Measurements from ENCODE around the gene MYLK4.

The MYLK4 gene

GRCh38 chr6:2619651-2620050, 131.1 kb downstream of the MYLK4 start:
- TF ChIP-seq, protein P1, sequence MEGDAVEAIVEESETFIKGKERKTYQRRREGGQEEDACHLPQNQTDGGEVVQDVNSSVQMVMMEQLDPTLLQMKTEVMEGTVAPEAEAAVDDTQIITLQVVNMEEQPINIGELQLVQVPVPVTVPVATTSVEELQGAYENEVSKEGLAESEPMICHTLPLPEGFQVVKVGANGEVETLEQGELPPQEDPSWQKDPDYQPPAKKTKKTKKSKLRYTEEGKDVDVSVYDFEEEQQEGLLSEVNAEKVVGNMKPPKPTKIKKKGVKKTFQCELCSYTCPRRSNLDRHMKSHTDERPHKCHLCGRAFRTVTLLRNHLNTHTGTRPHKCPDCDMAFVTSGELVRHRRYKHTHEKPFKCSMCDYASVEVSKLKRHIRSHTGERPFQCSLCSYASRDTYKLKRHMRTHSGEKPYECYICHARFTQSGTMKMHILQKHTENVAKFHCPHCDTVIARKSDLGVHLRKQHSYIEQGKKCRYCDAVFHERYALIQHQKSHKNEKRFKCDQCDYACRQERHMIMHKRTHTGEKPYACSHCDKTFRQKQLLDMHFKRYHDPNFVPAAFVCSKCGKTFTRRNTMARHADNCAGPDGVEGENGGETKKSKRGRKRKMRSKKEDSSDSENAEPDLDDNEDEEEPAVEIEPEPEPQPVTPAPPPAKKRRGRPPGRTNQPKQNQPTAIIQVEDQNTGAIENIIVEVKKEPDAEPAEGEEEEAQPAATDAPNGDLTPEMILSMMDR (IDR thresholded peaks at IDR 0.05; ENCODE audit: low read depth, low read length): no peak
- Histone ChIP-seq H3K27ac (no peak overlapping the region), H3K36me3 (no peaks in the 10 kb centered on the region), H3K9me3 (ENCODE audit: severe bottlenecking) (no peaks in the 10 kb centered on the region), H3K27me3 (ENCODE audit: insufficient read depth, low read depth, severe bottlenecking) (peaks cover 41% of the 10 kb centered on the region), H3K4me3 (ENCODE audit: low read depth, low read length) (no peak overlapping the region)
- no peak for DNase-seq

- no peak overlapping the region for H3K4me3 ChIP-seq (ENCODE audit: low read depth, low read length)
Observed at GRCh38 chr6:2617729-2618128, 133.0 kb downstream of the MYLK4 start.

DNA sequence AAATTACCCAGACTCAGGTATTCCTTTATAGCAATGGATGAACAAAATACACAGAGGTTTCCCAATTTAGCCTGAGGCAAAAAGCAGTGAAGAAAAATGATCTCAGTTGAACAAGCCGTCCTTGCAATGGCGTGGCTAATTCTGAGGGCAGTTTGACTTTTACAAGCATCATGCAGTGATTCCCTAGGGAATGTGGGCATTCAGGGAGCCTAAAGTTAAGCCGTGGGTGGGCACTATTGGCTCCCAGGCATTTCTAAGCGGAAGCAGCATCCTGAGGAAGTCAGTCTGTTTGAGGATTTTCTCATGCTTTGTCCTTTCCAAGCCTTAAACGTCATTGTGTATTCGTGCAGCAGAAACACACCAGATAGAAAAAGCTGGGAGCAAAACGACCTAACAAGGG, 133.9 kb downstream of the MYLK4 start:
- no peak overlapping the region for H3K4me3 ChIP-seq (ENCODE audit: low read depth, low read length)
- DNase-seq: no peak
- peaks cover 28% of the 10 kb centered on the region for H3K27me3 ChIP-seq (ENCODE audit: insufficient read depth, low read depth, severe bottlenecking)
- TF ChIP-seq, protein P1 (IDR thresholded peaks at IDR 0.05; ENCODE audit: low read depth, low read length): no peak
- H3K9me3 ChIP-seq (ENCODE audit: severe bottlenecking): no peaks in the 10 kb centered on the region
- no peaks in the 10 kb centered on the region for H3K36me3 ChIP-seq
- H3K27ac ChIP-seq: no peak overlapping the region

More at GRCh38 chr6:2617729-2618128, 133.0 kb downstream of the MYLK4 start:
- no peak for DNase-seq
- TF ChIP-seq, protein P1 (IDR thresholded peaks at IDR 0.05; ENCODE audit: low read depth, low read length): no peak
- H3K27ac ChIP-seq: no peak overlapping the region
- H3K9me3 ChIP-seq (ENCODE audit: severe bottlenecking): no peaks in the 10 kb centered on the region
- peaks cover 28% of the 10 kb centered on the region for H3K27me3 ChIP-seq (ENCODE audit: insufficient read depth, low read depth, severe bottlenecking)
- H3K36me3 ChIP-seq: no peaks in the 10 kb centered on the region

DNA sequence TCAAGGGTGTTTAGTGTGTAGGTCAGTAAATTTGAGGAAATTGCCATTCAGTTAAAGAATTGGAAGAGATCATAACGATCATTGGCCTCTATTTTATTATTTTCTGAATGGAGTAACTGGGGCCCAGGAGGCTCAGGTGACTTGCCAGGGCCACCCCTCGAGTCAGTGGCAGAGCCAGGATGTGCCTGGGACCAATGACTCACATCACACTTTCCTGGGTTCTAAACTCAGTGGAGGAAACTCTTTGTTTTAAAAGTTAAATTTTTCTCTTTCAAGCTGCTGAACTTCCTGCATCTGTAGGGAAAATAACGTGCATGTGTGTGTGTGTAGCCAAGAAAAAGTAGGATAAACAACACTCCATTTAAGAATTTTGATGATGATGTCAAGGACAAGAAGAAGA, 135.5 kb downstream of the MYLK4 start:
- no peaks in the 10 kb centered on the region for H3K9me3 ChIP-seq (ENCODE audit: severe bottlenecking)
- TF ChIP-seq, protein P1 (IDR thresholded peaks at IDR 0.05; ENCODE audit: low read depth, low read length): no peak
- no peak overlapping the region for H3K4me3 ChIP-seq (ENCODE audit: low read depth, low read length)
- H3K36me3 ChIP-seq: no peaks in the 10 kb centered on the region
- DNase-seq: no peak
- H3K27ac ChIP-seq: no peak overlapping the region
- H3K27me3 ChIP-seq (ENCODE audit: insufficient read depth, low read depth, severe bottlenecking): peaks cover 28% of the 10 kb centered on the region

DNA sequence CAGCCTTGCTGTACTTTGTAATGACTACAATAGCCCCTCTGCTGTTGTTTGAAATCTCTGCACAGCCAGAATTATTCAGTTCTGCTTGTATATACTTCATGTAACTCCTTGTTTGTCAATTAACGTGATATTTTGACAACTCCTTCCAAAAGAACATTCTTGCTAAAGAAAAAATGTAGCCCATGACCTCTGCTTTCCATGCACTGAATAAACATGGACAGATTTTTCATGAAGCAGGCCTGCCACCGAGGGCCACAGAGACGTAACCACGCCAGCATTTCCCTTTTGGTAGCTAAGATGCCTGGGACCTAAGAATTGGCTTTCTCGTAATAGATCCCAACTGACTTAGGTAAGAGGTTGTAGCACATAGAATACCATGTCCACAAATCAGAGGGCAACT, 135.9 kb downstream of the MYLK4 start:
- no peak overlapping the region for H3K4me3 ChIP-seq (ENCODE audit: low read depth, low read length)
- H3K27ac ChIP-seq: no peak overlapping the region
- peaks cover 25% of the 10 kb centered on the region for H3K27me3 ChIP-seq (ENCODE audit: insufficient read depth, low read depth, severe bottlenecking)
- no peaks in the 10 kb centered on the region for H3K9me3 ChIP-seq (ENCODE audit: severe bottlenecking)
- no peak for DNase-seq
- no peaks in the 10 kb centered on the region for H3K36me3 ChIP-seq
- TF ChIP-seq, protein P1 (IDR thresholded peaks at IDR 0.05; ENCODE audit: low read depth, low read length): no peak

GRCh38 chr6:2614155-2614554, 136.6 kb downstream of the MYLK4 start:
- peaks cover 19% of the 10 kb centered on the region for H3K27me3 ChIP-seq (ENCODE audit: insufficient read depth, low read depth, severe bottlenecking)
- H3K9me3 ChIP-seq (ENCODE audit: severe bottlenecking): no peaks in the 10 kb centered on the region
- DNase-seq: no peak
- TF ChIP-seq, protein P1 (IDR thresholded peaks at IDR 0.05; ENCODE audit: low read depth, low read length): no peak
- no peaks in the 10 kb centered on the region for H3K36me3 ChIP-seq
- H3K4me3 ChIP-seq (ENCODE audit: low read depth, low read length): no peak overlapping the region
- H3K27ac ChIP-seq: no peak overlapping the region
